GM12878 (cell line): ENCODE results near the gene DHX16.

Experiments used
- E2F4 ChIP-seq: IDR thresholded peaks from 2 replicates; pipeline ENCODE4 v1.6.1; 2012; ENCODE audit warnings: low read depth, low read length, improper control_type of control experiment
- NFIC ChIP-seq: IDR thresholded peaks from 2 replicates; pipeline ENCODE4 v1.6.1; 2012; ENCODE audit warnings: low read depth, mild to moderate bottlenecking, inconsistent platforms, low read length, moderate library complexity
- POLR2A ChIP-seq: IDR thresholded peaks from 2 replicates; pipeline ENCODE4 v1.6.1; 2011; ENCODE audit warnings: low read depth, mild to moderate bottlenecking, low read length
- RELA ChIP-seq: fragments of 450-650 bp; IDR thresholded peaks from 2 replicates; pipeline ENCODE4 v1.8.0; 2014; ENCODE audit warnings: borderline replicate concordance; ENCODE audit not compliant: partially characterized antibody
- RFX5 ChIP-seq: IDR thresholded peaks from 2 replicates; pipeline ENCODE4 v1.6.1; 2011; ENCODE audit warnings: low read depth, low read length, improper control_type of control experiment
- ZNF24 ChIP-seq: fragments of 450-650 bp; IDR thresholded peaks from 2 replicates; pipeline ENCODE4 v1.6.1; 2017; ENCODE audit warnings: antibody characterized with exemption, mild to moderate bottlenecking
- ZNF274 ChIP-seq: IDR thresholded peaks from one replicate; pipeline ENCODE4 v1.8.0; 2011; ENCODE audit not compliant: insufficient read length, insufficient read depth

DNA sequence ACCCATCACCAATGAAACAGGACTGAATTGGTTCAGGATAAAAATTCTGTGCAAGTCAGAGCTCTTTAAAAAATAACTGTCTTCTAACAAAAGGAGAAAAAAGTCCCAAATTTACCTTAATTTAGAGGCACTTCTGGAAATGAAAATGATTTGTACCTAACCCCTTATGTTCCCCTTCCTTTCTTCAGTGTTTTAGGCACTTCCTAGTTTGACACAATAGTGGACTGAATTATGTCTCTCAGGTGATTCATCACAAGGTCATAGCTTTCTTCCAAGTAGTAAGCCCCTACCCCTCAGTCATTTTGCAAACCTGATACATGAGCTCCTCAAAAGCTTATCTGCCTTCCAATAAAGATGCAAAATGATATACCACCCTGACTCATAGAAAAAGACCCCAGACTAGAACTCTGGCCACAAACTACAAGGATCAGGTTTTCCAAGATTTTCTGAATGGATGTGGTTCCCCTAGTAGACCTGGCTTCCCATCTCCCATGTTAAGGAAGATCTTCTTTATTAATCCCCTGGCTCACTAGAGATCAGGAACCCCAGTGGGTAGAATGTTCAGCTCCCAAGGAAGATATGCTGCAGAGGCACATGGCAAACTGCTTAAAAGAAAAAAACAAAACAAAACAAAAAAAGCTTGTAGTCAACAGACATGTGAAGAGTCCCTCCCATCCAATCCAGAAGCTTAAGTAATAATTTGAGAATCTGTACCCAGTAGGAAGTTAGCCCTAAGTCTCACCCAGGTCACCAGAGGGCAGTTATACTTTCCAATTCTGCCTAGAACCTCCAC lies 59.4 kb downstream of the DHX16 start:
- TF ChIP-seq RELA = no peak
- no peak; the same call in 1 of the 2 replicates for TF ChIP-seq POLR2A
- no peak for TF ChIP-seq ZNF274
- no peak for TF ChIP-seq E2F4
- TF ChIP-seq NFIC = no peak
- no peak for TF ChIP-seq ZNF24
- TF ChIP-seq RFX5 = no peak
